HFF-Myc (cell line): ENCODE results near the gene ITM2C.

Experiments
- DNase-seq: peaks from one replicate; pipeline ENCODE4 v3.0.0-alpha.2; 2011; ENCODE audit warnings: low read depth; ENCODE audit errors: extremely low read depth
- H3K4me3 ChIP-seq: replicated peaks from 2 replicates; pipeline ENCODE4 v1.5.1; 2011; ENCODE audit warnings: low read depth, mild to moderate bottlenecking, control low read depth, low read length
- TF ChIP-seq, protein P1 (sequence below): IDR thresholded peaks from 2 replicates; pipeline ENCODE4 v1.5.1; 2012; ENCODE audit warnings: mild to moderate bottlenecking, low read depth, low read length, control low read depth; ENCODE audit errors: missing control alignments

ITM2C gene

GRCh38 chr2:230872968-230873660 lies 8.4 kb downstream of the ITM2C start:
- no peak for DNase-seq
- TF ChIP-seq, protein P1, sequence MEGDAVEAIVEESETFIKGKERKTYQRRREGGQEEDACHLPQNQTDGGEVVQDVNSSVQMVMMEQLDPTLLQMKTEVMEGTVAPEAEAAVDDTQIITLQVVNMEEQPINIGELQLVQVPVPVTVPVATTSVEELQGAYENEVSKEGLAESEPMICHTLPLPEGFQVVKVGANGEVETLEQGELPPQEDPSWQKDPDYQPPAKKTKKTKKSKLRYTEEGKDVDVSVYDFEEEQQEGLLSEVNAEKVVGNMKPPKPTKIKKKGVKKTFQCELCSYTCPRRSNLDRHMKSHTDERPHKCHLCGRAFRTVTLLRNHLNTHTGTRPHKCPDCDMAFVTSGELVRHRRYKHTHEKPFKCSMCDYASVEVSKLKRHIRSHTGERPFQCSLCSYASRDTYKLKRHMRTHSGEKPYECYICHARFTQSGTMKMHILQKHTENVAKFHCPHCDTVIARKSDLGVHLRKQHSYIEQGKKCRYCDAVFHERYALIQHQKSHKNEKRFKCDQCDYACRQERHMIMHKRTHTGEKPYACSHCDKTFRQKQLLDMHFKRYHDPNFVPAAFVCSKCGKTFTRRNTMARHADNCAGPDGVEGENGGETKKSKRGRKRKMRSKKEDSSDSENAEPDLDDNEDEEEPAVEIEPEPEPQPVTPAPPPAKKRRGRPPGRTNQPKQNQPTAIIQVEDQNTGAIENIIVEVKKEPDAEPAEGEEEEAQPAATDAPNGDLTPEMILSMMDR = no peak
- no peak overlapping the region for H3K4me3 ChIP-seq

DNA sequence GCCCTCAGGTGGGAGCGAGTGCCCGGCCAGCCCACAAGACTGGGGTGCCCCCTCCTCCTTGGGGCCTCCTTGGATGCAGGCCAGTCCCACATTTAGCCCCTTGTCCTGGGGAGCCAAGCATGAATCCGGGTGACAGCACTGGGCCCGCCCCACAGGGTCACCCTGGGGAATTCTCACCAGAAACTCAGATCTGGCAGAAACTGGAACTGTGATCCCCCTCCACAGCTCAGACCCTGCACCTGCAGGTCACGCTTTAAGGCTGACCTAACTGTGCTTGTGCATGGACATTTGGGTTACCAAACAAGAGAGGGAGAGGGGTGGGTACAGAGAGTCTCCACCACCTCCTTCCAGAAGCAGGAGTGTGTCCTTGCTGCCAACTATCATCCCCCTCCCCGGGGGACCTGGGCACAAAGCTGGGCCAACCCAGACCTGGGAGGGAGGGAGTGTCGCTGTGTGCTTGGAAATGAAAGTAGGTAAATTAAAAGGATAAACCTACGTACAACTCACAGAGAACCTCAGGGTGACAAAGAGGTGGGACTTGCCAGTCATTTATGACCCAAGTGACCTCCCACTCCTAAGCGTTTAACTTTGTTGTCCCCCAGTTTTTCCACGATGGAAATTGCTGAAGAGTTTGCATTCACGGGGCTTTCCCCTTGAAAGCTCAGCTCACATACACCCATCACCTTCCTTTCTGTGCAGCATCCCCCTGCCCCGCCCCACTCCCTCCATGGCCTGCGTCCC lies 9.1 kb downstream of the ITM2C start:
- no peak overlapping the region for H3K4me3 ChIP-seq
- TF ChIP-seq, protein P1 = no peak
- DNase-seq = no peak

DNA sequence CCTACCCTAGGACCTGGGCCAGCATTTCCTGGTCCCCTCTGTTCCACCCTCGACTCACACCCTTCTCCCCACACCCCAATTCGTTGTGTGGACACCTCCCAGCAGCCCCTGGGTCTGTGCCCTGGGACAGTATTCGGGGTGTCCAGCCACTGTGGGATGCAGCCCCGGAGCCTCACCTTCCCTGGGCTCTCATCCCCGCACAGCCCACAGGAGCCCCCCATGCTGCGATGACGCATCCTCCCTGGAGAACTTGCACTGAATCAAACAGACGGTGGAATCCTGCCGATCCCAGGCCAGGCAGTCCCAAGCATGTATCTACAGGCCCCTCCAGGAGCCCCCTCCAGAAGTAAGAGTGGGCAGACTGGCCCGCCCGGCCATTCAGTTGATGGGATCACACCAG lies 9.7 kb downstream of the ITM2C start:
- H3K4me3 ChIP-seq = no peak overlapping the region
- DNase-seq = no peak
- TF ChIP-seq, protein P1 = no peak

DNA sequence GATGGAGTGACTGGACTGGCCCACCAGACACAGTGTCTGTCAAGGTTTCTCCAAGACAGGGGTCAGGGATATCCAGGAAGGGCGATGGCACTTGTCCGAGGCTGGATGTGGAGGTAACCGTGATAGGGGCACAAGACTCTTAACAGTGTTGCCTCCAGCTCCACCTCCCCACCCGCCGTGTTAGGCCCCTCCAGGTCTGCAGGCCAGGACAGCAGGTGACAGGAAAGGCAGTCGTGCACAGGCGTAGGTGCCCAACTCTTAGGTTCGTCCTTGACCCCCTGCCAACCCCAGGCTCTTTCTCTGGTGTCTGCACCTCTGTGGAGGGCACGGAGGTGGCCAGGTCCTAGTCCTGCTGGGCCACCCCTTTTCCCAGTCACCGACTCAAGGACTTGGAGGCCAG lies 10.1 kb downstream of the ITM2C start:
- no peak overlapping the region for H3K4me3 ChIP-seq
- no peak for DNase-seq
- TF ChIP-seq, protein P1 = no peak

DNA sequence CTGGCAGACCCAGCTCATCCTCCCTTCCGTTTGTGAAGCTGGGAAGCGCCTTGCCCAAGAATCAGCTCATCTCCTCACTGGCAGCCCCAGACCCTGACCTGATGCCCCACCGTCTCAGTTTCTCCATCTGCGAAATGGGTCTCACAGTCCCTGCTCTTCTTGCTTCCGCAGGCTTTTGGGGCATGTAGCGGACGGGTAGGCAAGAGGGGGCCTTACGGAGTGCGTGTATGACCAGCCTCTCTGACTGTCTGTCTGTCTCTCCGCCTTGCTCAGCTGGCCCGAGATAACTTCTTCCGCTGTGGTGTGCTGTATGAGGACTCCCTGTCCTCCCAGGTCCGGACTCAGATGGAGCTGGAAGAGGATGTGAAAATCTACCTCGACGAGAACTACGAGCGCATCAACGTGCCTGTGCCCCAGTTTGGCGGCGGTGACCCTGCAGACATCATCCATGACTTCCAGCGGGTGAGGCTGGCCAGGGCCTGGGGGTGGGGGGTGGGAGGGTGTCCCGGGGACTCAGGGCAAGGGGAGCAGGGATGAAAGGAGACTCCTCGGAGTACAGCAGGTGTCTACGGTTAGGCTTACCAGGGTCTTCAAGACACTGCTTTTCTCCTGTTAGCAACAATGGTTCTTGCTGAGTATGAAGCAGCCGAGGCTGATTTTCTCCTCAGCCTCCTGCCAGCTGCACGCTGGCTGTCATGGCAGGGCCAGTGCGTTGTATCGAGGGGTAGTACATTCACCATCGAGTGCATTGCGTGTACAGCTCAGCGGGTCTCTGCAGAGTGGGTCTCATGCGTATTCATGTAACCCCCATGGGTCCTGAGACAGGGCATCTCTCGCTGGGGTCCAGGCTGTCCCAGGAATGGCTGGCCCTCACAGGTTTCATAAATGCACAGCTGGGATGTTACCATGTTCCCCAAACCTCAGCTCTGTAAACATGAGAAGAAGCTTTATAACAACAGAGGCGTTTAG lies 10.9 kb downstream of the ITM2C start:
- no peak for DNase-seq
- H3K4me3 ChIP-seq = no peak overlapping the region
- TF ChIP-seq, protein P1 = no peak

DNA sequence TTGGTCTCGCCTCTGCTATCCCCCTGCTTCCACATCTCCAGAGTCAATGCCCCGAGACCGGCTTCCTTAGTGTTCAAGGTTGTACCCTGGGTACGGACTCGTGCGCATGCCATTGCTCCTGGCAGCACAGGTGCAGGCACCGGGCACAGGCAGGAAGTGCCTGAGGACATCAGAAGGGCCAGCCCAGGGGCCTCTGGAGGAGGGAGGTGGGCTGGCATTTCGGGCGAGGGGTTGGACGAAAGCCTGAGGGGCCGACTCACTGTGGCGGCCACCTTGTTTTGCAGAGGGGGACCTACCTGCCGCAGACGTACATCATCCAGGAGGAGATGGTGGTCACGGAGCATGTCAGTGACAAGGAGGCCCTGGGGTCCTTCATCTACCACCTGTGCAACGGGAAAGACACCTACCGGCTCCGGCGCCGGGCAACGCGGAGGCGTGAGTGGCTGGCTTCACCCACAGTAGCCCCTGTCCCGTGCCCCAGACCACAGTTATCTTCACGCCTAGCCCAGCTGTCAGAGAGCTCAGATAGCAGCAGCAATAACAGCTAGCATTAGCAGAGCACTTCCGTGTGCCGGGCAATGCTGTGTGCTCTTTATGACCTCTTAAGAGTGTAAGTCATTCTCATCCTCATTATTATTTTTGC lies 12.5 kb downstream of the ITM2C start:
- H3K4me3 ChIP-seq = no peak overlapping the region
- TF ChIP-seq, protein P1 = no peak
- no peak for DNase-seq
